ENCODE measurements around the gene PTPRD.

DNA sequence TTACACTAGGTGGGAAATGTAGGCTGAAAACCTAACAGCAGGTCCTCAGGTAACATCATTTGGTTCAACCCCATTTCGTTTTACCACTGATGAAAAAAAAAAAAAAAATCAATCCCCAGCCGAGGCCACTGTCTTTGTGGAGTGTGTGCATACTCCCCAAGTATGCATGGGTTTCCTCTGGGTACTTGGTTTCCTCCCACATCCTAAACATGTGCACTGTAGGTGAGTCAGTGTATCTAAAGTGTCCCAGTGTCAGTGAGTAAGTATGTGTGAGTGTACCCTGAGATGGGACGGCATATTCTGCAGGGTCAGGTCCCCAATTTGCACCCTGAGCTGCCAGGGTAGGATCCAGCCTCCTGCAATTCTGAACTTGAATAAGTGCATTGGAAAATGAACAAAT lies 1846.7 kb downstream of the PTPRD start:
- TF ChIP-seq HOXB6 (CRISPR knock-in tag; IDR thresholded peaks at IDR 0.05; ENCODE audit: borderline replicate concordance): no peak
- no peak for TF ChIP-seq POLR2A (conservative IDR thresholded peaks at IDR 0.05)
- no peak for TF ChIP-seq CREM (IDR thresholded peaks at IDR 0.05; ENCODE audit: low read depth)
- TF ChIP-seq, protein P1, sequence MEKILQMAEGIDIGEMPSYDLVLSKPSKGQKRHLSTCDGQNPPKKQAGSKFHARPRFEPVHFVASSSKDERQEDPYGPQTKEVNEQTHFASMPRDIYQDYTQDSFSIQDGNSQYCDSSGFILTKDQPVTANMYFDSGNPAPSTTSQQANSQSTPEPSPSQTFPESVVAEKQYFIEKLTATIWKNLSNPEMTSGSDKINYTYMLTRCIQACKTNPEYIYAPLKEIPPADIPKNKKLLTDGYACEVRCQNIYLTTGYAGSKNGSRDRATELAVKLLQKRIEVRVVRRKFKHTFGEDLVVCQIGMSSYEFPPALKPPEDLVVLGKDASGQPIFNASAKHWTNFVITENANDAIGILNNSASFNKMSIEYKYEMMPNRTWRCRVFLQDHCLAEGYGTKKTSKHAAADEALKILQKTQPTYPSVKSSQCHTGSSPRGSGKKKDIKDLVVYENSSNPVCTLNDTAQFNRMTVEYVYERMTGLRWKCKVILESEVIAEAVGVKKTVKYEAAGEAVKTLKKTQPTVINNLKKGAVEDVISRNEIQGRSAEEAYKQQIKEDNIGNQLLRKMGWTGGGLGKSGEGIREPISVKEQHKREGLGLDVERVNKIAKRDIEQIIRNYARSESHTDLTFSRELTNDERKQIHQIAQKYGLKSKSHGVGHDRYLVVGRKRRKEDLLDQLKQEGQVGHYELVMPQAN (IDR thresholded peaks at IDR 0.05; ENCODE audit: borderline replicate concordance): no peak
- no peak for TF ChIP-seq ZNF124 (CRISPR knock-in tag; IDR thresholded peaks at IDR 0.05)
- TF ChIP-seq ZNF780A (CRISPR knock-in tag; IDR thresholded peaks at IDR 0.05): no peak
- TF ChIP-seq, protein P2, sequence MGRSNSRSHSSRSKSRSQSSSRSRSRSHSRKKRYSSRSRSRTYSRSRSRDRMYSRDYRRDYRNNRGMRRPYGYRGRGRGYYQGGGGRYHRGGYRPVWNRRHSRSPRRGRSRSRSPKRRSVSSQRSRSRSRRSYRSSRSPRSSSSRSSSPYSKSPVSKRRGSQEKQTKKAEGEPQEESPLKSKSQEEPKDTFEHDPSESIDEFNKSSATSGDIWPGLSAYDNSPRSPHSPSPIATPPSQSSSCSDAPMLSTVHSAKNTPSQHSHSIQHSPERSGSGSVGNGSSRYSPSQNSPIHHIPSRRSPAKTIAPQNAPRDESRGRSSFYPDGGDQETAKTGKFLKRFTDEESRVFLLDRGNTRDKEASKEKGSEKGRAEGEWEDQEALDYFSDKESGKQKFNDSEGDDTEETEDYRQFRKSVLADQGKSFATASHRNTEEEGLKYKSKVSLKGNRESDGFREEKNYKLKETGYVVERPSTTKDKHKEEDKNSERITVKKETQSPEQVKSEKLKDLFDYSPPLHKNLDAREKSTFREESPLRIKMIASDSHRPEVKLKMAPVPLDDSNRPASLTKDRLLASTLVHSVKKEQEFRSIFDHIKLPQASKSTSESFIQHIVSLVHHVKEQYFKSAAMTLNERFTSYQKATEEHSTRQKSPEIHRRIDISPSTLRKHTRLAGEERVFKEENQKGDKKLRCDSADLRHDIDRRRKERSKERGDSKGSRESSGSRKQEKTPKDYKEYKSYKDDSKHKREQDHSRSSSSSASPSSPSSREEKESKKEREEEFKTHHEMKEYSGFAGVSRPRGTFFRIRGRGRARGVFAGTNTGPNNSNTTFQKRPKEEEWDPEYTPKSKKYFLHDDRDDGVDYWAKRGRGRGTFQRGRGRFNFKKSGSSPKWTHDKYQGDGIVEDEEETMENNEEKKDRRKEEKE (IDR thresholded peaks at IDR 0.05; ENCODE audit: borderline replicate concordance in 1 of 2, control insufficient read depth in 1 of 2, low read depth in 2 of 2, low read length in 1 of 2): no peak
- no peak for TF ChIP-seq ZNF274 (IDR thresholded peaks at IDR 0.05; ENCODE audit: borderline replicate concordance, low read depth, low read length)
